Measurements from ENCODE around the gene TTC39C.
A peak's percentile ranks its signal among the peaks of the same experiment; 100 is the strongest.
"Not testable (repeated sequence)": the region's sequence is repeated elsewhere in the genome, so short reads cannot be mapped to it uniquely, and the experiment has no call there.

TTC39C gene

GRCh38 chr18:24071779-24072178 is 57.2 kb downstream of the TTC39C start:
- no peak for DNase-seq
- intact Hi-C loops (cut with DNase I), result no loop called here

GRCh38 chr18:24072743-24073142 is 58.2 kb downstream of the TTC39C start:
- DNase-seq, result no peak
- intact Hi-C loops (cut with DNase I), result no loop called here

GRCh38 chr18:24073791-24074190 is 59.2 kb downstream of the TTC39C start:
- no peak for DNase-seq
- intact Hi-C loops (cut with DNase I), result no loop called here

- intact Hi-C loops (cut with DNase I); DNase-seq: not testable (repeated sequence)
These were observed 60.2 kb downstream of the TTC39C start for GRCh38 chr18:24074757-24075156.

GRCh38 chr18:24075767-24076597 is 61.4 kb downstream of the TTC39C start:
- intact Hi-C loops (cut with DNase I), result no loop called here
- DNase-seq, result peak in 5 of 42 donors; percentile 9 to 24 (median 14)

DNA sequence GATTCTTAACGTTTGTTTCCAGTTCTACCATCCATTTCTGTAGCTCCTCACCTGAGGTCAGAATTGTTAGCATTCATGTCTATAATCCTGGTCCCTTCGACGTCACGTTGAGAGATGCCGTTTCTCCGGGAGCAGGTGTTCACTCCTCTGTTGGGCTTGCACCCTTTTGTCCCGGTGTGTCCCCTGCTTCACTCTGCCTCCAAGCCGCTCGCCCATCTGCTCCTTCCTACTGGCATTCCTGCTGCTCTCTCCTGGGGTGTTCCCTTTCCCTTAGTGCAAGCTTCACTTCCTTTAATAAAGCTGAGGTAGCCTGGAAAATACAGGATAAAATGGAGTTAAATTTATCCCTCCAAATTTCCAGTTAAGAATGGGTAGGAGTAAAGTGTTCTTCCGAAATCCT is 62.4 kb downstream of the TTC39C start:
- intact Hi-C loops (cut with DNase I), result no loop called here
- no peak for DNase-seq

DNA sequence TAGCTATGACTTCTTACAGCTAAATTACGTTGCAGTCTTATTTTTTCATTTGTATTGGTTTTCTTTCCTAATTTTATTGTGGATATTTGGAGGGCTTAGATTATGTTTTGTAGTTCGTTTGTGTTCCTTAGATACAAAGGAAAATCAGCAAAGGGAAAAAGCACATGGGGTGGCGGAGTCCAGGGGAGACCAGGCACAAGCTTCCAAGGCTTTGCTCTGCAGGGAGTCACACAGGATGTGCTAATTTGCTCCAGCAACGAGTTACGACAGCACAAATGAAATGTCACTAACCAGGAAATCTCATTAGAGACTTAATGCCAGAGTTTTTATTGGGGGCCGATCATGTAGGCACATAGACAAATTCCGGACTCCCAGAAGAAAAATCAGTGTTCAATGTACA is 63.8 kb downstream of the TTC39C start:
- intact Hi-C loops (cut with DNase I), result no loop called here
- no peak for DNase-seq

GRCh38 chr18:24080861-24081260 is 66.3 kb downstream of the TTC39C start:
- no peak for DNase-seq
- intact Hi-C loops (cut with DNase I), result no loop called here

GRCh38 chr18:24083550-24083949 is 69.0 kb downstream of the TTC39C start:
- intact Hi-C loops (cut with DNase I), result no loop called here
- DNase-seq, result no peak

- intact Hi-C loops (cut with DNase I), result no loop called here
- DNase-seq, result no peak
These were observed 71.5 kb downstream of the TTC39C start for GRCh38 chr18:24086082-24086481.

DNA sequence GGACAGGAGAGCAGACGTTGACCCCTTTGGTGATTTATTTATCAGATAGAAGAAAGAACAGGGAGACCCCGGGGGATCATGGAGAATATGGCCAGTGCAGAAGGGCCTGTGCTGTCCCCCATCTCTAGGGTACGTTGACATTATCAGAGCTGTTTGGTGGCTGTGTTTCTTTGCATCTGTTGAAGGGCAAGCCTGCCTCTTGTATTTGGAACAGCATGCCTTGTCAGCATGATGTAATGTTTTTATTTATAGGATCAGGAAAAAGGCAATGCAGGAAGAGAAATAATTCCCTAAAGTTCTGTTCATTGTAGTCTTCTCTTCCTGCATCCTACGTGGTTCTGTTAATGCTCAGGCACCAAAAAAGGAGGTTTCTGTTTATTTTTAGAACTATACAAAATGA is 74.5 kb downstream of the TTC39C start:
- intact Hi-C loops (cut with DNase I), result no loop called here

DNA sequence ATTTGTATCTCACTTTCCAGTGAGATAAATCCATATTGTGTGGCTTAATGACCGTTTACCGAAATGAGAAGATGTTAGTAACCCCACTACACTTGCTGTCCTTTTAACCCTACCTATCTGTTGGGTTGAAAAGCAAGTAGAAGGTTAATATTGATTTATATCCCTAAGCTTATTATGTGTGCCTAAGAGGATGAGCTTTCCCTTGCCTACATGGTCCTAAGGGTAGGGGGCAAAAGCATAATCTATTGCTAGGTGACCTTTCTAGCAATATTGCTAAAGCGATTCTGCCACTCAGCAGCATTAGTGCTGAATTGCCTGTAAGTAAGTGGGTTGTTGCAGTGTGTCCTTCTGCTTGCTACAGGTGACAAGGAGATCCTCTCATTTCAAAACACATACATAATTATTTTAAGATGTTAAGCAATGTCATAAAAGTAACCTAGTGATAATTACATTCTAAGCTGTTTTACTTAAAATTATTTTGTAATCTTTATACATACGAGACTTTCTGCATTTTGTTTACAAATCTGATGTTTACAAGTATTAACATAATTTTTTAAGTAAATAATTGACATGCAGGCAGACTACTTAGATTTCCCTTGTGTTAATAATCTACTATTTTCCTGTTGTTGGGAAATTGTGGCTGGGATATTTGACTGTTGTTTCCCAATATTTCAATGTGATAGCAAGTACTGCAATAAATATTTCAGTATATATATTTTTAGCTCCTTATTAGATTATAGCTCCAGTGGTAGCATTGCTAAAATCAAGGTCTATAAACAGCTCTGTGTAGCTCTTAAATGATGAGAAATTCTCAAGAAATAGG is 75.2 kb downstream of the TTC39C start:
- DNase-seq, result no peak
- intact Hi-C loops (cut with DNase I), result no loop called here

More for the DNA sequence above, 74.5 kb downstream of the TTC39C start:
- DNase-seq, result no peak

DNA sequence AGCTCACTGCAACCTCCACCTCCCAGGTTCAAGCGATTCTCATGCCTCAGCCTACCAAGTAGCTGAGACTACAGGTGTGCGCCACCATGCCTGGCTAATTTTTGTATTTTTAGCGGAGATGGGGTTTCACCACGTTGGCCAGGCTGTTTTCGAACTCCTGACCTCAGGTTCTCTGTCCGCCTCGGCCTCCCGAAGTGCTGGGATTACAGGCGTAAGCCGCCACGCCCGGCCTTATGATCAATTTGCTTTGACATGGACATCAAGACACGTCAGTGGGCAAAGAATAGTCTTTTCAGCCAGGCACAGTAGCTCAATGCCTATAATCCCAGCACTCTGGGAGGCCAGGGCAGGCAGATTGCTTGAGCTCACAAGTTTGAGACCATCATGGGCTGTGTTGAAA is 76.3 kb downstream of the TTC39C start:
- DNase-seq, result no peak
- intact Hi-C loops (cut with DNase I), result no loop called here

GRCh38 chr18:24094561-24094960 is 80.0 kb downstream of the TTC39C start:
- intact Hi-C loops (cut with DNase I), result no loop called here

DNA sequence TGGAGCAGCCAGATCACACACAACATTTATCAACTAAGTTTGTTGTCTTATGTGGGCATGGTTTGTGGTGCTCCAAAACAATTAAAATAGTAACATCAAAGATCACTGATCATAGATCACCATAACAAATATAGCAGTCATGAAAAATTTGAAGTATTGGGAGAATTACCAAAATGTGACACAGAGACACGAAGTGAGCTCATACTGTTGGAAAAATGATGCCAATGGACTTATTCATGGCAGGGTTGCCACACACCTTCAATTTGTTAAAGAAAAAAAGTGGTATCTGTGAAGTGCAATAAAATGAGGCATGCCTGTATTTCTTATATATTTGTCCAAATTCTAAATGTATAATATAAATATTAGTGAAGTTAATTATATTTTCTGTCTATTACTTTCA is 81.4 kb downstream of the TTC39C start:
- intact Hi-C loops (cut with DNase I), result no loop called here
- no peak for DNase-seq

More at GRCh38 chr18:24094561-24094960, 80.0 kb downstream of the TTC39C start:
- no peak for DNase-seq

GRCh38 chr18:24103320-24104021 is 88.9 kb downstream of the TTC39C start:
- no peak for DNase-seq
- intact Hi-C loops (cut with DNase I), result no loop called here

DNA sequence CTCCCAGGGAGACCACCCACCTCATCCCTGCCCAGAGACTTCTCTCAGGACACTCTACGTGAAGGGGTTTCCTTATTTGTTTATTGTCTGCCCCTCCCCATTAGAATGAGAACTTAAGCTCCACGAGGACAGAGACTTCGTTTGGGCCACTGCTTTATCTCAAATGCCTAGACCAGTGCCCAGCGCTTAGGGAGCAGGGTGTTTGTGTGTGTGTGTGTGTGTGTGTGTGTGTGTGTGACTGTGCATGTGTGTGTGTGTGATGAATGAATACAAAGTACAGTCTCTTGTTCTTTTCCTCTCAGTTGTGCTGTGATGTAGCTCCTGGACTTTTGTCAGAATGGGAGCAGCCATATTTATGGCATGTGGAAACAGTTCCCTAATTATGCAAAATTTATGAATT is 89.9 kb downstream of the TTC39C start:
- no peak for DNase-seq
- intact Hi-C loops (cut with DNase I), result no loop called here

DNA sequence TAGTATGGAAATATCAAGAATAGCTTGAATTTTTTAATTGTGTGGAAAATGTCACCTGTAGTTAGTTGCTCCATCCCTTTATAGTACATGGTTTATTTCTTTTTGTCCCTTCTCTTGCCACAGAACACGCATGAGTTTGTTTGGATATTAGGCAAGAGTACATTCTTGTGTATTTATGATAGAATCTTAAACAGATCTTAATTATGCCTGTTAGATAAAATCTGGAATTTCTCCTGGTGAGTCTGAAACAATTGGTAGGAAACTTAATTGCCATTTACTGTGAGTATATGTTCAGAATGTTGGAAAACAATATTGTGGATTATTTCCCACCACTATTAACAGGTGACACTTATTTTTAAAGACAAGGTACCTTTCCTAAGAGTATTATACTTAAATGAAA is 94.1 kb downstream of the TTC39C start:
- intact Hi-C loops (cut with DNase I), result no loop called here
- DNase-seq, result no peak

DNA sequence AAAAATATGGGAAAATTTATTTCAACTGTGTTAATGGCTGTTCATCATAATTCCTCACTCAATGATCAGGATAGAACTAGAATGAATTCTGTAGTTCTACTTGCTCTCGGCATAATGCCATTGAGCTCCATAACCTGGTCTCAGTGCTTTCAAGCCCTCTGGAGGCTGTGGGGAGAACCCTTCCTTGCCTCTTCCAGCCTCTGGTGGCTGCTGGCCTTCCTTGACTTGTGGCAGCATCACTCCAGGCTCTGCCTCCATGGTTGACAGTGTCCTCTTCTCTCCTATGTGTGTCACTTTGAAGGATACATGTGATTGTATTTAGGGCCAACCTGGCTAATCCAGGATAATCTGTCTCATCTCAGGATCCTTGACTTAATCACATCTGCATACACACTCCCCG is 97.4 kb downstream of the TTC39C start:
- intact Hi-C loops (cut with DNase I), result loop anchor here (10.0 kb wide), 1 partner anchor 287 kb away; no protein-coding TSS in a partner anchor
- no peak for DNase-seq

GRCh38 chr18:24112464-24112863 is 97.9 kb downstream of the TTC39C start:
- DNase-seq, result no peak
- intact Hi-C loops (cut with DNase I), result loop anchor here (10.0 kb wide), 1 partner anchor 288 kb away; no protein-coding TSS in a partner anchor

Data from head of caudate nucleus (tissue), 42 donors.